ENCODE measurements around the gene BCAR1.

Gene BCAR1

GRCh38 chr16:75203667-75204409, 47.6 kb downstream of the BCAR1 start:
- DNase-seq = no peak

GRCh38 chr16:75203096-75203495, 48.3 kb downstream of the BCAR1 start:
- no peak for DNase-seq

GRCh38 chr16:75202069-75202590, 49.3 kb downstream of the BCAR1 start:
- DNase-seq = no peak

GRCh38 chr16:75198135-75198600, 53.3 kb downstream of the BCAR1 start:
- DNase-seq = no peak

- no peak for DNase-seq
Observed at GRCh38 chr16:75197522-75198134, 53.8 kb downstream of the BCAR1 start.

GRCh38 chr16:75196836-75197235, 54.6 kb downstream of the BCAR1 start:
- DNase-seq = no peak

- DNase-seq = no peak
Observed at GRCh38 chr16:75195811-75196790, 55.3 kb downstream of the BCAR1 start.

GRCh38 chr16:75193730-75194444, 57.5 kb downstream of the BCAR1 start:
- no peak for DNase-seq

- DNase-seq = no peak
Observed at GRCh38 chr16:75193265-75193650, 58.2 kb downstream of the BCAR1 start.

GRCh38 chr16:75192606-75193264, 58.7 kb downstream of the BCAR1 start:
- DNase-seq = no peak

GRCh38 chr16:75189638-75190245, 61.7 kb downstream of the BCAR1 start:
- DNase-seq = no peak

- DNase-seq = no peak
Observed at GRCh38 chr16:75188832-75189477, 62.5 kb downstream of the BCAR1 start.

GRCh38 chr16:75181630-75182029, 69.8 kb downstream of the BCAR1 start:
- no peak for DNase-seq

GRCh38 chr16:75179208-75179607, 72.2 kb downstream of the BCAR1 start:
- no peak for DNase-seq

Measured in NCI-H1092 (cell line).